ENCODE measurements around the gene XAB2. TPM values are rescaled to one million over a fixed set of nuclear protein-coding genes. Genes with fewer than 3 reads are reported as not detected.
A peak's percentile ranks its signal among the peaks of the same experiment; 100 is the strongest.

Gene XAB2
- total and polyA plus RNA-seq, 2 experiments from 2014 or later: 27.5 to 81.5 TPM

GRCh38 chr19:7665076-7665475, 35.7 kb upstream of the XAB2 start:
- Histone ChIP-seq H3K27me3 (peaks cover 21% of the 10 kb centered on the region), H3K9me3 (ENCODE audit: low read depth) (no peaks in the 10 kb centered on the region)

GRCh38 chr19:7663706-7664105, 34.4 kb upstream of the XAB2 start:
- Histone ChIP-seq H3K4me1 (ENCODE audit: low read depth) (no peaks in the 10 kb centered on the region), H3K9me3 (ENCODE audit: low read depth) (no peaks in the 10 kb centered on the region), H3K4me3 (no peak overlapping the region), H3K27ac (no peak overlapping the region), H3K27me3 (peaks cover 7% of the 10 kb centered on the region), H3K36me3 (no peaks in the 10 kb centered on the region)
- DNase-seq (ENCODE audit: low read depth in 1 of 2, low spot score in 1 of 2): no peak
- no peak for TF ChIP-seq CTCF (IDR thresholded peaks at IDR 0.05; ENCODE audit: low read depth, low read length)

More at GRCh38 chr19:7665076-7665475, 35.7 kb upstream of the XAB2 start:
- DNase-seq (ENCODE audit: low read depth in 1 of 2, low spot score in 1 of 2): peak in 1 of 2 donors; percentile 88
- Histone ChIP-seq H3K27ac (no peak overlapping the region), H3K36me3 (no peaks in the 10 kb centered on the region), H3K4me1 (ENCODE audit: low read depth) (no peaks in the 10 kb centered on the region), H3K4me3 (no peak overlapping the region)
- TF ChIP-seq CTCF (IDR thresholded peaks at IDR 0.05; ENCODE audit: low read depth, low read length): no peak

GRCh38 chr19:7662657-7663056, 33.3 kb upstream of the XAB2 start:
- TF ChIP-seq CTCF (IDR thresholded peaks at IDR 0.05; ENCODE audit: low read depth, low read length): no peak
- no peaks in the 10 kb centered on the region for H3K27me3 ChIP-seq
- no peaks in the 10 kb centered on the region for H3K36me3 ChIP-seq
- no peaks in the 10 kb centered on the region for H3K4me1 ChIP-seq (ENCODE audit: low read depth)
- DNase-seq (ENCODE audit: low read depth in 1 of 2, low spot score in 1 of 2): no peak
- no peak overlapping the region for H3K4me3 ChIP-seq
- H3K9me3 ChIP-seq (ENCODE audit: low read depth): no peaks in the 10 kb centered on the region
- no peak overlapping the region for H3K27ac ChIP-seq

- Histone ChIP-seq H3K27ac (no peak overlapping the region), H3K9me3 (ENCODE audit: low read depth) (no peaks in the 10 kb centered on the region), H3K36me3 (no peaks in the 10 kb centered on the region), H3K4me3 (no peak overlapping the region), H3K27me3 (no peaks in the 10 kb centered on the region), H3K4me1 (ENCODE audit: low read depth) (no peaks in the 10 kb centered on the region)
- TF ChIP-seq CTCF (IDR thresholded peaks at IDR 0.05; ENCODE audit: low read depth, low read length): no peak
- DNase-seq (ENCODE audit: low read depth in 1 of 2, low spot score in 1 of 2): no peak
Observed at GRCh38 chr19:7661744-7662538, 32.6 kb upstream of the XAB2 start.

- H3K36me3 ChIP-seq: no peaks in the 10 kb centered on the region
- no peak for TF ChIP-seq CTCF (IDR thresholded peaks at IDR 0.05; ENCODE audit: low read depth, low read length)
- no peaks in the 10 kb centered on the region for H3K4me1 ChIP-seq (ENCODE audit: low read depth)
- H3K9me3 ChIP-seq (ENCODE audit: low read depth): no peaks in the 10 kb centered on the region
- no peak overlapping the region for H3K27ac ChIP-seq
- no peak overlapping the region for H3K4me3 ChIP-seq
- H3K27me3 ChIP-seq: peaks cover 17% of the 10 kb centered on the region
- no peak for DNase-seq (ENCODE audit: low read depth in 1 of 2, low spot score in 1 of 2)
Observed at GRCh38 chr19:7658219-7658686, 28.9 kb upstream of the XAB2 start.

All from cardiac muscle cell (in vitro differentiated cells and primary cell).